SK-N-SH treated with all-trans-retinoic acid at 6 μM for 48 hours (cell line): ENCODE results near the gene BPIFB6.

Source experiments
- ATAC-seq: fragments of 200-7000 bp; cut with Tn5 transposase; 3 replicates; pipeline ENCODE4 v1.9.1; 2020; ENCODE audit warnings: mild to moderate bottlenecking, moderate library complexity
- ARNTL ChIP-seq: fragments of 450-650 bp; formaldehyde crosslinking; IDR thresholded peaks from 2 replicates; pipeline ENCODE4 v1.5.0; 2020; ENCODE audit warnings: low read depth, mild to moderate bottlenecking, moderate library complexity, borderline replicate concordance
- CREB5 ChIP-seq: fragments of 250-450 bp; sonication (Bioruptor Pico); IDR thresholded peaks from 2 replicates; pipeline ENCODE4 v1.5.1; 2020; ENCODE audit warnings: low read depth, mild to moderate bottlenecking, moderate library complexity
- CSDC2 ChIP-seq: fragments of 250-450 bp; sonication (Bioruptor Pico); IDR thresholded peaks from 2 replicates; pipeline ENCODE4 v1.5.0; 2020; ENCODE audit warnings: mild to moderate bottlenecking, moderate library complexity
- ESRRG ChIP-seq: fragments of 250-450 bp; sonication (Bioruptor Pico); IDR thresholded peaks from 2 replicates; pipeline ENCODE4 v1.6.1; 2021; ENCODE audit warnings: mild to moderate bottlenecking
- GLIS3 ChIP-seq: fragments of 250-450 bp; sonication (Bioruptor Pico); IDR thresholded peaks from 2 replicates; pipeline ENCODE4 v1.5.0; 2020; ENCODE audit warnings: mild to moderate bottlenecking, moderate library complexity
- OSR1 ChIP-seq: fragments of 250-450 bp; sonication (Bioruptor Pico); IDR thresholded peaks from 2 replicates; pipeline ENCODE4 v1.8.0; 2022; ENCODE audit warnings: moderate library complexity, mild to moderate bottlenecking, inconsistent platforms
- PPARA ChIP-seq: fragments of 250-450 bp; sonication (Bioruptor Pico); IDR thresholded peaks from 2 replicates; pipeline ENCODE4 v1.5.0; 2020; ENCODE audit warnings: mild to moderate bottlenecking, borderline replicate concordance
- RARB ChIP-seq: fragments of 250-450 bp; sonication (Bioruptor Pico); IDR thresholded peaks from 2 replicates; pipeline ENCODE4 v1.8.0; 2021; ENCODE audit warnings: mild to moderate bottlenecking, moderate library complexity
- SNAI2 ChIP-seq: fragments of 250-450 bp; sonication (Bioruptor Pico); IDR thresholded peaks from 2 replicates; pipeline ENCODE4 v1.5.0; 2020; ENCODE audit warnings: mild to moderate bottlenecking, moderate library complexity
- TCF4 ChIP-seq: fragments of 250-450 bp; sonication (Bioruptor Pico); IDR thresholded peaks from 2 replicates; pipeline ENCODE4 v1.8.0; 2021; ENCODE audit warnings: mild to moderate bottlenecking, moderate library complexity, borderline replicate concordance
- TSHZ2 ChIP-seq: fragments of 250-450 bp; sonication (Bioruptor Pico); IDR thresholded peaks from 2 replicates; pipeline ENCODE4 v1.5.0; 2020; ENCODE audit warnings: mild to moderate bottlenecking, moderate library complexity
- ZC3H10 ChIP-seq: fragments of 250-450 bp; sonication (Bioruptor Pico); IDR thresholded peaks from 2 replicates; pipeline ENCODE4 v1.5.1; 2021; ENCODE audit warnings: mild to moderate bottlenecking, moderate library complexity
- ZFP3 ChIP-seq: fragments of 250-450 bp; sonication (Bioruptor Pico); IDR thresholded peaks from 2 replicates; pipeline ENCODE4 v1.5.0; 2020; ENCODE audit warnings: mild to moderate bottlenecking, moderate library complexity
- ZFP30 ChIP-seq: fragments of 450-650 bp; formaldehyde crosslinking; IDR thresholded peaks from 2 replicates; pipeline ENCODE4 v1.5.0; 2022; ENCODE audit warnings: mild to moderate bottlenecking, moderate library complexity
- ZNF565 ChIP-seq: fragments of 450-650 bp; formaldehyde crosslinking; conservative IDR thresholded peaks from 2 replicates; pipeline ENCODE4 v1.5.0; 2020; ENCODE audit warnings: low read depth, mild to moderate bottlenecking, moderate library complexity
- ZNF8 ChIP-seq: fragments of 450-650 bp; formaldehyde crosslinking; IDR thresholded peaks from 2 replicates; pipeline ENCODE4 v1.5.0; 2020; ENCODE audit warnings: mild to moderate bottlenecking, moderate library complexity
- TF ChIP-seq, protein P1 (sequence below): fragments of 250-450 bp; sonication (Bioruptor Pico); IDR thresholded peaks from 2 replicates; pipeline ENCODE4 v1.8.0; 2020; ENCODE audit warnings: mild to moderate bottlenecking, moderate library complexity, borderline replicate concordance
- TF ChIP-seq, protein P2 (sequence below): fragments of 250-450 bp; sonication (Bioruptor Pico); IDR thresholded peaks from 2 replicates; pipeline ENCODE4 v1.5.1; 2021; ENCODE audit warnings: mild to moderate bottlenecking, moderate library complexity
- TF ChIP-seq, protein P3 (sequence below): fragments of 250-450 bp; sonication (Bioruptor Pico); IDR thresholded peaks from 2 replicates; pipeline ENCODE4 v1.8.0; 2021; ENCODE audit warnings: low read depth, mild to moderate bottlenecking, moderate library complexity, borderline replicate concordance

BPIFB6 gene

GRCh38 chr20:33059136-33059535 is 27.7 kb downstream of the BPIFB6 start:
- no peak for ATAC-seq
- TF ChIP-seq, protein P1, sequence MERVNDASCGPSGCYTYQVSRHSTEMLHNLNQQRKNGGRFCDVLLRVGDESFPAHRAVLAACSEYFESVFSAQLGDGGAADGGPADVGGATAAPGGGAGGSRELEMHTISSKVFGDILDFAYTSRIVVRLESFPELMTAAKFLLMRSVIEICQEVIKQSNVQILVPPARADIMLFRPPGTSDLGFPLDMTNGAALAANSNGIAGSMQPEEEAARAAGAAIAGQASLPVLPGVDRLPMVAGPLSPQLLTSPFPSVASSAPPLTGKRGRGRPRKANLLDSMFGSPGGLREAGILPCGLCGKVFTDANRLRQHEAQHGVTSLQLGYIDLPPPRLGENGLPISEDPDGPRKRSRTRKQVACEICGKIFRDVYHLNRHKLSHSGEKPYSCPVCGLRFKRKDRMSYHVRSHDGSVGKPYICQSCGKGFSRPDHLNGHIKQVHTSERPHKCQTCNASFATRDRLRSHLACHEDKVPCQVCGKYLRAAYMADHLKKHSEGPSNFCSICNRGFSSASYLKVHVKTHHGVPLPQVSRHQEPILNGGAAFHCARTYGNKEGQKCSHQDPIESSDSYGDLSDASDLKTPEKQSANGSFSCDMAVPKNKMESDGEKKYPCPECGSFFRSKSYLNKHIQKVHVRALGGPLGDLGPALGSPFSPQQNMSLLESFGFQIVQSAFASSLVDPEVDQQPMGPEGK (CRISPR knock-in tag): no peak
- TF ChIP-seq TSHZ2 (CRISPR knock-in tag) (no peak), ZNF565 (CRISPR knock-in tag) (no peak), CSDC2 (CRISPR knock-in tag) (no peak), RARB (no peak), ZFP3 (CRISPR knock-in tag) (no peak), ZC3H10 (no peak), CREB5 (CRISPR knock-in tag) (no peak), GLIS3 (CRISPR knock-in tag) (no peak), PPARA (CRISPR knock-in tag) (no peak), ESRRG (CRISPR knock-in tag) (no peak), SNAI2 (no peak), ZNF8 (CRISPR knock-in tag) (no peak), ZFP30 (CRISPR knock-in tag) (no peak)
- TF ChIP-seq, protein P2, sequence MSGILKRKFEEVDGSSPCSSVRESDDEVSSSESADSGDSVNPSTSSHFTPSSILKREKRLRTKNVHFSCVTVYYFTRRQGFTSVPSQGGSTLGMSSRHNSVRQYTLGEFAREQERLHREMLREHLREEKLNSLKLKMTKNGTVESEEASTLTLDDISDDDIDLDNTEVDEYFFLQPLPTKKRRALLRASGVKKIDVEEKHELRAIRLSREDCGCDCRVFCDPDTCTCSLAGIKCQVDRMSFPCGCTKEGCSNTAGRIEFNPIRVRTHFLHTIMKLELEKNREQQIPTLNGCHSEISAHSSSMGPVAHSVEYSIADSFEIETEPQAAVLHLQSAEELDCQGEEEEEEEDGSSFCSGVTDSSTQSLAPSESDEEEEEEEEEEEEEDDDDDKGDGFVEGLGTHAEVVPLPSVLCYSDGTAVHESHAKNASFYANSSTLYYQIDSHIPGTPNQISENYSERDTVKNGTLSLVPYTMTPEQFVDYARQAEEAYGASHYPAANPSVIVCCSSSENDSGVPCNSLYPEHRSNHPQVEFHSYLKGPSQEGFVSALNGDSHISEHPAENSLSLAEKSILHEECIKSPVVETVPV (CRISPR knock-in tag): no peak
- TF ChIP-seq, protein P3, sequence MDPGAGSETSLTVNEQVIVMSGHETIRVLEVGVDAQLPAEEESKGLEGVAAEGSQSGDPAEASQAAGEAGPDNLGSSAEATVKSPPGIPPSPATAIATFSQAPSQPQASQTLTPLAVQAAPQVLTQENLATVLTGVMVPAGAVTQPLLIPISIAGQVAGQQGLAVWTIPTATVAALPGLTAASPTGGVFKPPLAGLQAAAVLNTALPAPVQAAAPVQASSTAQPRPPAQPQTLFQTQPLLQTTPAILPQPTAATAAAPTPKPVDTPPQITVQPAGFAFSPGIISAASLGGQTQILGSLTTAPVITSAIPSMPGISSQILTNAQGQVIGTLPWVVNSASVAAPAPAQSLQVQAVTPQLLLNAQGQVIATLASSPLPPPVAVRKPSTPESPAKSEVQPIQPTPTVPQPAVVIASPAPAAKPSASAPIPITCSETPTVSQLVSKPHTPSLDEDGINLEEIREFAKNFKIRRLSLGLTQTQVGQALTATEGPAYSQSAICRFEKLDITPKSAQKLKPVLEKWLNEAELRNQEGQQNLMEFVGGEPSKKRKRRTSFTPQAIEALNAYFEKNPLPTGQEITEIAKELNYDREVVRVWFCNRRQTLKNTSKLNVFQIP: no peak

DNA sequence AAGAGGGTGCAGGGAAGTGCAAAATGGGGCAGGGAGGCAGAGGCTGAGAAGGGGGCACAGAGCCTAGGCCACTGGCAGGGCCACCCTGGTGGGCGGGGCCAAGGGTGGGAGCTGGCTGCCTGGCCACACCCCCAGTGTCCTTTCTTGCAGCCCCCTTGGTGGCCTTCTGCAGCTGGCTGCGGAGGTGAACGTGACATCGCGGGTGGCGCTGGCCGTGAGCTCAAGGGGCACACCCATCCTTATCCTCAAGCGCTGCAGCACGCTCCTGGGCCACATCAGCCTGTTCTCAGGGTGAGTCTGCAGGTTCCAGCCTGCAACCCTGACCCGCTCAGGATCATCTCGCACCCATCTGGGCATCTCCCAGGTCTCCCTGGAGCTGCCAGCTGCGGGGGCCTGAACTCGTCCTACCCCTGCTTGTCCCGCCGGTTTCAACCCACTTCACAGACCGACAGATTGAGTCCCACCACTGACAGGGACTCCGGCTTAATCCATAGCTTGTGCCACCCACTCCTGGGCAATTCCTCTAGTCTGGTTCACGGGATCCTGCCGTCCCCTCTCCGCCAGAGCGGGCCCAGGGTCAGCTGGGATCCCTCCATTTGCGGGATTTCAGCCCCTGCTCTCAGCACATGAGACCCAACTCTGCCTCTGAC is 28.4 kb downstream of the BPIFB6 start:
- ATAC-seq: no peak
- no peak for TF ChIP-seq ESRRG (CRISPR knock-in tag)
- no peak for TF ChIP-seq ZNF565 (CRISPR knock-in tag)
- TF ChIP-seq PPARA (CRISPR knock-in tag): no peak
- no peak for TF ChIP-seq OSR1
- no peak for TF ChIP-seq CREB5 (CRISPR knock-in tag)
- no peak for TF ChIP-seq GLIS3 (CRISPR knock-in tag)
- no peak for TF ChIP-seq CSDC2 (CRISPR knock-in tag)
- TF ChIP-seq ZFP3 (CRISPR knock-in tag): no peak
- no peak for TF ChIP-seq TCF4 (CRISPR knock-in tag)
- no peak for TF ChIP-seq ARNTL
- TF ChIP-seq, protein P1 (CRISPR knock-in tag): no peak
- TF ChIP-seq ZFP30 (CRISPR knock-in tag): no peak
- TF ChIP-seq, all 23 proteins: peak for 0
